ENCODE measurements around the gene MORN1. TPM values are rescaled to one million over a fixed set of nuclear protein-coding genes. Genes with fewer than 3 reads are reported as not detected.

MORN1 gene
- polyA plus RNA-seq, 1 of the 3 experiments (the other 2 are of a cell fraction): 16.3 TPM

GRCh38 chr1:2376261-2376741 lies 15.1 kb downstream of the MORN1 start (continued):
- TF ChIP-seq POLR2AphosphoS5 (IDR thresholded peaks at IDR 0.05; ENCODE audit: low read depth, low read length): no peak
- TF ChIP-seq YY1 (IDR thresholded peaks at IDR 0.05; ENCODE audit: low read depth): no peak
- TF ChIP-seq FOXJ3 (CRISPR knock-in tag; IDR thresholded peaks at IDR 0.05): no peak
- no peak for TF ChIP-seq ELF1 (IDR thresholded peaks at IDR 0.05)
- no peak for TF ChIP-seq NRF1 (IDR thresholded peaks at IDR 0.05; ENCODE audit: low read depth, low read length)
- no peak for TF ChIP-seq ZBTB33 (IDR thresholded peaks at IDR 0.05; ENCODE audit: borderline replicate concordance, low read depth)

GRCh38 chr1:2375923-2376260 lies 15.5 kb downstream of the MORN1 start:
- WGBS (ENCODE audit: low lambda C conversion rate): 87% methylated on average over 5 of the region's 7 CpGs
- DNase-seq: no peak
- Histone ChIP-seq H2AFZ (ENCODE audit: low read depth) (no peak overlapping the region), H3K27ac (ENCODE audit: low read depth in 2 of 2, low read length in 1 of 2) (no peak overlapping the region), H3K36me3 (replicated peaks in 1 of 2; ENCODE audit: control insufficient read depth in 1 of 2, insufficient read depth in 2 of 2, low read length in 1 of 2) (no peaks in the 10 kb centered on the region), H4K20me1 (ENCODE audit: insufficient read depth) (no peaks in the 10 kb centered on the region), H3F3A (replicated peaks; ENCODE audit: insufficient read depth) (no peaks in the 10 kb centered on the region), H3K9ac (no peak overlapping the region), H3K4me2 (no peak overlapping the region), H3K9me2 (no peaks in the 10 kb centered on the region), H3K4me1 (ENCODE audit: control insufficient read depth in 1 of 2, insufficient read depth in 2 of 2, low read depth in 1 of 2, low read length in 1 of 2) (no peaks in the 10 kb centered on the region), H3K9me3 (no peaks in the 10 kb centered on the region), H3K4me3 (ENCODE audit: low read depth in 2 of 2, low read length in 1 of 2) (no peak overlapping the region), H3K27me3 (ENCODE audit: insufficient read depth) (no peaks in the 10 kb centered on the region), H3K79me2 (ENCODE audit: insufficient read depth) (no peaks in the 10 kb centered on the region)
- POLR2A ChIA-PET: interaction anchor here (0.6 to 1.4 kb wide), 2 partner anchors 15 to 110 kb away, joined by 3 to 7 read pairs; partner anchors contain the start of genes MORN1 and RER1
- TF ChIP-seq CHD2 (IDR thresholded peaks at IDR 0.05; ENCODE audit: low read length, partially characterized antibody) (no peak), NRF1 (IDR thresholded peaks at IDR 0.05; ENCODE audit: low read depth, low read length) (no peak), ZBTB33 (IDR thresholded peaks at IDR 0.05; ENCODE audit: borderline replicate concordance, low read depth) (no peak), SMC3 (IDR thresholded peaks at IDR 0.05; ENCODE audit: low read depth, low read length) (no peak), FOSL2 (IDR thresholded peaks at IDR 0.05; ENCODE audit: borderline replicate concordance, low read depth) (no peak), MEF2A (IDR thresholded peaks at IDR 0.05; ENCODE audit: borderline replicate concordance, low read depth) (no peak), SIN3A (IDR thresholded peaks at IDR 0.05; ENCODE audit: borderline replicate concordance, low read depth, low read length) (no peak), TCF12 (IDR thresholded peaks at IDR 0.05) (no peak), JUND (IDR thresholded peaks at IDR 0.05) (no peak), MAX (IDR thresholded peaks at IDR 0.05; ENCODE audit: low read depth) (no peak), GABPA (IDR thresholded peaks at IDR 0.05; ENCODE audit: low read depth) (no peak)
- TF ChIP-seq, protein P1, sequence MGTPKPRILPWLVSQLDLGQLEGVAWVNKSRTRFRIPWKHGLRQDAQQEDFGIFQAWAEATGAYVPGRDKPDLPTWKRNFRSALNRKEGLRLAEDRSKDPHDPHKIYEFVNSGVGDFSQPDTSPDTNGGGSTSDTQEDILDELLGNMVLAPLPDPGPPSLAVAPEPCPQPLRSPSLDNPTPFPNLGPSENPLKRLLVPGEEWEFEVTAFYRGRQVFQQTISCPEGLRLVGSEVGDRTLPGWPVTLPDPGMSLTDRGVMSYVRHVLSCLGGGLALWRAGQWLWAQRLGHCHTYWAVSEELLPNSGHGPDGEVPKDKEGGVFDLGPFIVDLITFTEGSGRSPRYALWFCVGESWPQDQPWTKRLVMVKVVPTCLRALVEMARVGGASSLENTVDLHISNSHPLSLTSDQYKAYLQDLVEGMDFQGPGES (IDR thresholded peaks at IDR 0.05; ENCODE audit: low read depth, low read length): no peak
- CTCF ChIA-PET: interaction anchor here (1.3 to 10.7 kb wide), 3 partner anchors 16 to 176 kb away, joined by 5 to 292 read pairs (median 8); partner anchors contain the start of genes FAAP20, MORN1 and RER1

Data from SK-N-SH (cell line).